SKM-1 treated with dmso at 0.1 percent for 144 hours (cell line): ENCODE results near the gene FXYD6.

Experiments used
- DNase-seq: peaks from one replicate; lab custom pipeline; 2025; ENCODE audit not compliant: unreplicated experiment; lab: John Stamatoyannopoulos, UW

The FXYD6 gene

GRCh38 chr11:117796456-117796871, 80.0 kb downstream of the FXYD6 start:
- no peak for DNase-seq

GRCh38 chr11:117795638-117796455, 80.6 kb downstream of the FXYD6 start:
- DNase-seq: no peak

GRCh38 chr11:117794772-117795629, 81.5 kb downstream of the FXYD6 start:
- DNase-seq: no peak

GRCh38 chr11:117794135-117794534, 82.3 kb downstream of the FXYD6 start:
- no peak for DNase-seq

GRCh38 chr11:117793583-117793982, 82.9 kb downstream of the FXYD6 start:
- DNase-seq: no peak

- no peak for DNase-seq
Observed at GRCh38 chr11:117792992-117793391, 83.5 kb downstream of the FXYD6 start.

GRCh38 chr11:117792241-117792640, 84.2 kb downstream of the FXYD6 start:
- DNase-seq: no peak

GRCh38 chr11:117790279-117790678, 86.2 kb downstream of the FXYD6 start:
- DNase-seq: no peak

GRCh38 chr11:117789241-117789640, 87.2 kb downstream of the FXYD6 start:
- no peak for DNase-seq
